Esophagus squamous epithelium (tissue), 5 donors: Measurements from ENCODE around the gene MINDY4. TPM values are rescaled to one million over a fixed set of nuclear protein-coding genes. Genes with fewer than 3 reads are reported as not detected.

Experiments used
- DNase-seq: peaks from one replicate; lab custom pipeline; 2025; lab: John Stamatoyannopoulos, UW
- H3K27ac ChIP-seq, 4 donors: fragments of 200-600 bp; sonication (generic); one replicate each; pipeline ENCODE4 v1.5.1; 2016 to 2019; ENCODE audit warnings: mild to moderate bottlenecking in 1 of 4
- H3K27me3 ChIP-seq, 4 donors: fragments of 200-600 bp; sonication (generic); 1 replicate in 3 of 4; 2 replicates in 1 of 4; pipeline versions ENCODE4 v1.5.1 to v1.6.0; 2017 to 2021; ENCODE audit warnings: antibody characterized with exemption in 1 of 4
- H3K36me3 ChIP-seq, 3 donors: fragments of 200-600 bp; sonication (generic); one replicate each; pipeline ENCODE4 v1.5.1; 2016 to 2019
- H3K4me1 ChIP-seq, 3 donors: fragments of 200-600 bp; sonication (generic); one replicate each; pipeline ENCODE4 v1.5.1; 2017 to 2019
- H3K4me3 ChIP-seq, 4 donors: fragments of 200-600 bp; sonication (generic); 1 replicate in 3 of 4; 2 replicates in 1 of 4; pipeline ENCODE4 v1.5.1; 2016 to 2019; ENCODE audit warnings: mild to moderate bottlenecking in 2 of 4, moderate library complexity in 1 of 4
- H3K9me3 ChIP-seq, 3 donors: fragments of 200-600 bp; sonication (generic); one replicate each; pipeline ENCODE4 v1.5.1; 2016 to 2019
- CTCF ChIP-seq, 6 experiments: fragments of 450-650 bp in 4 of 6; fragments of 200-600 bp in 2 of 6; sonication (generic) in 2 of 6; IDR thresholded peaks; one replicate each; pipeline ENCODE4 v1.5.1; 2016 to 2019; ENCODE audit warnings: antibody characterized with exemption in 6 of 6, mild to moderate bottlenecking in 4 of 6, moderate library complexity in 4 of 6
- POLR2A ChIP-seq, 4 donors: fragments of 450-650 bp; IDR thresholded peaks; one replicate each; pipeline ENCODE4 v1.6.1; 2017; ENCODE audit warnings: antibody characterized with exemption in 4 of 4, mild to moderate bottlenecking in 4 of 4, moderate library complexity in 3 of 4
- WGBS, 2 donors: methylation state at CpG; one replicate each; pipeline ENCODE4 v1.1.5; 2018; 5-methylcytosine and 5-hydroxymethylcytosine counted together
- intact Hi-C: fragments of 100-400 bp; cut with DNase I; formaldehyde crosslinking; loops from one replicate; pipeline ENCODE4 v1.15.0; 2022
- total RNA-seq, 4 donors: library from RNA; depleted of rRNA; stranded (reverse); fragments of >200 nt; gene quantifications; one replicate each; pipeline ENCODE4 v1.1.0, GENCODE V29; 2016
- donor health status: DM: yes; HTN: yes; CAD: no.

The MINDY4 gene
- total RNA-seq, 4 donors from 2014 or later: 2.5 to 6.3 (median 3.3) TPM

GRCh38 chr7:30930621-30931020 lies 159.4 kb downstream of the MINDY4 start:
- Histone ChIP-seq H3K4me3 (no peak overlapping the region), H3K27me3 (no peaks in the 10 kb centered on the region), H3K4me1 (peaks cover 0 to 11% (median 0%) of the 10 kb centered on the region in 3 donors), H3K27ac (no peak overlapping the region), H3K9me3 (peaks cover 0 to 5% (median 4%) of the 10 kb centered on the region in 3 donors), H3K36me3 (peaks cover 0 to under 1% (median 0%) of the 10 kb centered on the region in 3 donors)
- 74 to 76% methylated on average over 5 of the region's 8 CpGs for WGBS, 2 donors
- intact Hi-C loops: no loop called here
- no peak for TF ChIP-seq CTCF (IDR thresholded peaks at IDR 0.05)
- no peak for TF ChIP-seq POLR2A (IDR thresholded peaks at IDR 0.05)
- no peak for DNase-seq

GRCh38 chr7:30931161-30931928 lies 160.1 kb downstream of the MINDY4 start:
- 84 to 93% methylated on average over 15 to 22 of the region's 24 CpGs for WGBS, 2 donors
- Histone ChIP-seq H3K4me1 (peaks cover 0 to 11% (median 0%) of the 10 kb centered on the region in 3 donors), H3K36me3 (no peaks in the 10 kb centered on the region), H3K27ac (no peak overlapping the region), H3K4me3 (no peak overlapping the region), H3K27me3 (no peaks in the 10 kb centered on the region), H3K9me3 (peaks cover 0 to 5% (median 4%) of the 10 kb centered on the region in 3 donors)
- intact Hi-C loops: no loop called here
- no peak for TF ChIP-seq POLR2A (IDR thresholded peaks at IDR 0.05)
- no peak for TF ChIP-seq CTCF (IDR thresholded peaks at IDR 0.05)
- DNase-seq: no peak

GRCh38 chr7:30931929-30932540 lies 160.8 kb downstream of the MINDY4 start:
- no peak for DNase-seq
- no peak overlapping the region for H3K27ac ChIP-seq
- no peaks in the 10 kb centered on the region for H3K27me3 ChIP-seq
- TF ChIP-seq CTCF (IDR thresholded peaks at IDR 0.05): no peak
- TF ChIP-seq POLR2A (IDR thresholded peaks at IDR 0.05): no peak
- H3K4me1 ChIP-seq: peaks cover 0 to 11% (median 0%) of the 10 kb centered on the region in 3 donors
- 65 to 85% methylated on average over 7 to 9 of the region's 9 CpGs for WGBS, 2 donors
- peaks cover 0 to 3% (median 2%) of the 10 kb centered on the region in 3 donors for H3K9me3 ChIP-seq
- H3K36me3 ChIP-seq: no peaks in the 10 kb centered on the region
- intact Hi-C loops: no loop called here
- H3K4me3 ChIP-seq: no peak overlapping the region

- peaks cover 0 to 11% (median 0%) of the 10 kb centered on the region in 3 donors for H3K4me1 ChIP-seq
- no peak for DNase-seq
- H3K27ac ChIP-seq: no peak overlapping the region
- H3K4me3 ChIP-seq: no peak overlapping the region
- WGBS, 2 donors: 45 to 48% methylated on average over 3 to 6 of the region's 6 CpGs
- H3K36me3 ChIP-seq: no peaks in the 10 kb centered on the region
- no peaks in the 10 kb centered on the region for H3K27me3 ChIP-seq
- intact Hi-C loops: no loop called here
- H3K9me3 ChIP-seq: no peaks in the 10 kb centered on the region
- TF ChIP-seq CTCF (IDR thresholded peaks at IDR 0.05) (no peak), POLR2A (IDR thresholded peaks at IDR 0.05) (no peak)
Measured at GRCh38 chr7:30932562-30932961, 161.3 kb downstream of the MINDY4 start.
